Fibroblast of skin of left biceps (primary cell): ENCODE results near the gene POU5F2.
A peak's percentile ranks its signal among the peaks of the same experiment; 100 is the strongest.

Experiments used
- DNase-seq, 2 experiments: peaks; one replicate each; pipeline ENCODE4 v3.0.0-alpha.2; 2013; ENCODE audit warnings: low read depth in 2 of 2

The POU5F2 gene

GRCh38 chr5:93741136-93741811 lies at the start of gene POU5F2:
TSS of gene POU5F2 (minus strand) at chr5:93741600. CDS start at chr5:93741563, 37 bp downstream.
- no peak for DNase-seq

GRCh38 chr5:93790401-93790800 lies 49.0 kb upstream of the POU5F2 start:
- DNase-seq, result no peak

GRCh38 chr5:93789173-93790067 lies 48.0 kb upstream of the POU5F2 start:
- peak; percentile 63 to 64 for DNase-seq

GRCh38 chr5:93787598-93787997 lies 46.2 kb upstream of the POU5F2 start:
- no peak for DNase-seq

- no peak for DNase-seq
Observed at GRCh38 chr5:93785475-93785874, 44.1 kb upstream of the POU5F2 start.

GRCh38 chr5:93782978-93783377 lies 41.6 kb upstream of the POU5F2 start:
- DNase-seq, result no peak

- DNase-seq, result no peak
Observed at GRCh38 chr5:93777620-93778019, 36.2 kb upstream of the POU5F2 start.

- no peak for DNase-seq
Observed at GRCh38 chr5:93756372-93756771, 15.0 kb upstream of the POU5F2 start.

GRCh38 chr5:93755716-93756115 lies 14.3 kb upstream of the POU5F2 start:
- no peak for DNase-seq

- DNase-seq, result no peak
Observed at GRCh38 chr5:93748875-93749397, 7.5 kb upstream of the POU5F2 start.

- no peak for DNase-seq
Observed at GRCh38 chr5:93746406-93747056, 5.1 kb upstream of the POU5F2 start.

- no peak for DNase-seq
Observed at GRCh38 chr5:93736284-93736683, 5.1 kb downstream of the POU5F2 start.

- no peak for DNase-seq
Observed at GRCh38 chr5:93735378-93735777, 6.0 kb downstream of the POU5F2 start.

GRCh38 chr5:93731987-93732386 lies 9.4 kb downstream of the POU5F2 start:
- no peak for DNase-seq

GRCh38 chr5:93726595-93726994 lies 14.8 kb downstream of the POU5F2 start:
- DNase-seq, result no peak

GRCh38 chr5:93724791-93725190 lies 16.6 kb downstream of the POU5F2 start:
- no peak for DNase-seq

- DNase-seq, result no peak
Observed at GRCh38 chr5:93723681-93724080, 17.7 kb downstream of the POU5F2 start.

GRCh38 chr5:93723005-93723404 lies 18.4 kb downstream of the POU5F2 start:
- DNase-seq, result no peak

- no peak for DNase-seq
Observed at GRCh38 chr5:93722588-93722987, 18.8 kb downstream of the POU5F2 start.

- no peak for DNase-seq
Observed at GRCh38 chr5:93721511-93721910, 19.9 kb downstream of the POU5F2 start.

- no peak for DNase-seq
Observed at GRCh38 chr5:93721071-93721470, 20.3 kb downstream of the POU5F2 start.

- no peak for DNase-seq
Observed at GRCh38 chr5:93717162-93717561, 24.2 kb downstream of the POU5F2 start.
